Stomach smooth muscle (tissue), 2 donors: ENCODE measurements around the gene ADAMTS14.

Source experiments
- H3K27ac ChIP-seq: one replicate; pipeline ENCODE4 v1.7.0; 2013; ENCODE audit warnings: mild to moderate bottlenecking, low read length, inconsistent platforms
- H3K27me3 ChIP-seq, 2 donors: one replicate each; pipeline ENCODE4 v1.7.0; 2013; ENCODE audit warnings: low read length in 2 of 2; ENCODE audit not compliant: insufficient read depth in 2 of 2, control insufficient read depth in 1 of 2
- H3K36me3 ChIP-seq, 2 donors: one replicate each; pipeline ENCODE4 v1.7.0; 2013; ENCODE audit warnings: low read length in 2 of 2; ENCODE audit not compliant: control insufficient read depth in 2 of 2, insufficient read depth in 2 of 2
- H3K4me1 ChIP-seq: one replicate; pipeline ENCODE4 v1.7.0; 2013; ENCODE audit warnings: low read length; ENCODE audit not compliant: control insufficient read depth, insufficient read depth
- H3K4me3 ChIP-seq, 2 donors: one replicate each; pipeline ENCODE4 v1.7.0; 2013; ENCODE audit warnings: low read length in 2 of 2
- H3K9ac ChIP-seq, 2 donors: one replicate each; pipeline ENCODE4 v1.7.0; 2013; ENCODE audit warnings: low read length in 2 of 2, mild to moderate bottlenecking in 1 of 2
- H3K9me3 ChIP-seq, 2 donors: one replicate each; pipeline ENCODE4 v1.7.0; 2013; ENCODE audit warnings: low read length in 2 of 2; ENCODE audit not compliant: control insufficient read depth in 2 of 2
- donor health status: healthy.
- donor health status: Pancreatic carcinoma.

Gene ADAMTS14

GRCh38 chr10:70676511-70676910 is 4.2 kb downstream of the ADAMTS14 start:
- H3K9ac ChIP-seq: no peak overlapping the region
- H3K27ac ChIP-seq: no peak overlapping the region
- no peaks in the 10 kb centered on the region for H3K36me3 ChIP-seq
- H3K27me3 ChIP-seq: peaks cover 0 to 8% of the 10 kb centered on the region in 2 donors
- no peaks in the 10 kb centered on the region for H3K9me3 ChIP-seq
- H3K4me3 ChIP-seq: no peak overlapping the region
- peaks cover 20% of the 10 kb centered on the region for H3K4me1 ChIP-seq

- H3K27me3 ChIP-seq: peaks cover 0 to 8% of the 10 kb centered on the region in 2 donors
- no peak overlapping the region for H3K4me3 ChIP-seq
- no peak overlapping the region for H3K27ac ChIP-seq
- peaks cover 16% of the 10 kb centered on the region for H3K4me1 ChIP-seq
- no peaks in the 10 kb centered on the region for H3K36me3 ChIP-seq
- no peaks in the 10 kb centered on the region for H3K9me3 ChIP-seq
- no peak overlapping the region for H3K9ac ChIP-seq
Measured at GRCh38 chr10:70677016-70677415, 4.7 kb downstream of the ADAMTS14 start.

DNA sequence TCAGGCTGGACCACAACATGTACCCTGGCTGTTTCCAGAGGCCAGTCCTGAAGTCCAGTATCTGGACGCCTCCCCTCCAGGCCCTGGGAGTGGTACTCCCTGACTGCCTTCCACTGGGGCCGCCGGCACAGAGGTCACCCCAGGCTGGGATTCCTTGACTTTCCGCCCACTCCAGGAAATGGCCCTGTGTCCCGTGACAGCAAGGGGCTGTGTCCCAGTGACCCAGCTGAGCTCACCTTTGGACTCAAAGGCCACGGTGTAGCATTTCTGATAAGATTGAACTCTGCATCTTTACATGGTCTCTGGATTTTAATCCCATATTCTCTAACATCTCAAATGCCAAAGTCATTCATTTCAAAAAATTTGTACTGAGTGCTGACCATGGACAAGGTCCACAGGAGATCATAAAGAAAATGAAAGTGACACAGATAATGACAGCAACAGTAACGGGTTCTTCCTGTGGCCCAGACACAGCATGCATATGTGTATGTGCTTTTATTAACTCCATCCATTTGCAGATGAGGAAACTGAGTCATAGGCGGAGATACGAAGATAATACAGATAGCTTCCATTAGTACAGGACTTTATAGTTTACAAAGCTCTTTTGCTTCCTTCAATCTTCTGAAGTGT is 5.4 kb downstream of the ADAMTS14 start:
- peaks cover 0 to 8% of the 10 kb centered on the region in 2 donors for H3K27me3 ChIP-seq
- H3K36me3 ChIP-seq: no peaks in the 10 kb centered on the region
- no peak overlapping the region for H3K9ac ChIP-seq
- peaks cover 10% of the 10 kb centered on the region for H3K4me1 ChIP-seq
- H3K4me3 ChIP-seq: no peak overlapping the region
- no peaks in the 10 kb centered on the region for H3K9me3 ChIP-seq
- H3K27ac ChIP-seq: no peak overlapping the region

DNA sequence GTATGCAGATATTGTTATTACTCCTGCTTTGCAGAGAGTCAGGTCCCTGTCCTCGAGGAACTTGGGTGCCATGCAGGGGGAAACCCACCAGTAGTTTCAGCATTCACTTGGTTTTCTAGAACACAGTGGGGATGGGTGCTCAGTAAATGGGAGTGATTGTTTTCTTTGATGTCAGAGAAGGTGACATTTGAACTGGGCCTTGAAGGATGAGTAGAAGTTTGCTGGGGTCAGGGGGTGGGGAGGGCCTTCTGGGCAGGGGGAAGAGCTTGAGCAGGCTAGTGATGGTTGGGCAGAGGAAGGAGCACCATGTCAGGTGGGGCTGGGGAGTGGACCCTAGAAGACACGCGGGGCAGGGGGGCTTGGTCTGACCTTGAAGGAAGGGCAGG is 5.9 kb downstream of the ADAMTS14 start:
- Histone ChIP-seq H3K4me1 (peaks cover 6% of the 10 kb centered on the region), H3K4me3 (no peak overlapping the region), H3K27me3 (peaks cover 0 to 7% of the 10 kb centered on the region in 2 donors), H3K27ac (no peak overlapping the region), H3K9ac (no peak overlapping the region), H3K9me3 (no peaks in the 10 kb centered on the region), H3K36me3 (no peaks in the 10 kb centered on the region)

DNA sequence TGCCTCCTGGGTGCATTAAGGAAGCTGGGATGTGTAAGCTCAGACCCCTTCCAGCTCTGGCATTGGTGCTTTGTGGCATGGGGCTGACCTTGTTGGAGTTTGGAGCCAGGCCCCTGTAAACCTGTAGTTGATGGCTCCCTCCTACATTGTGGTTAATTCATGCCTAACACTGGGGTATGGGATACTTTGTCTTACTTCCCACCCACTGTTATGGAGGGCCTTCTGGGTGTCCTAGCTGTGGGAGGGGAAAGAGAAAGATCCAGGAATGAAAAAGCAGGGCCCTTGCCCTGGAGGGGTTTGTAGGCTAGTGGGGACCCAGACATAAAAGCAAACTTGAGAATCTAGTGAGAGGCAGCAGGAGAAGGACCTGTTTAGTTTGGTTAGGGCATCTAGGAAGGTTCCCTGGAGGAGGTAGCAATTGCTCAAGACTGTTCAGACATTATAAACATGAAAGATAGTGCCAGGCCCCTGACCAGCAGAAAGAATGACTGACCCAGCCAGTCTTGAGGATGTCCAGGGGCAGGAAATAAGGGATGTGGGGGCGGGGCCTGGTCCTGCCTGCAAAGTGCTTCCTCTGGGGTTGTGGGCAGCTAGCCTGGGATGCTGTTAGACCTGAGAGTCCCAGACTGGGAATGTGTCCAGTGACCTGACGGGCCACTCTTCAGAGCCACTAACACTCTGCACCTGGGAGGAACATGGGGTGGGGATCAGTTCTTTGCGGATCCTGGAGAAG is 6.6 kb downstream of the ADAMTS14 start:
- no peaks in the 10 kb centered on the region for H3K36me3 ChIP-seq
- H3K27ac ChIP-seq: no peak overlapping the region
- no peak overlapping the region for H3K4me3 ChIP-seq
- no peak overlapping the region for H3K9ac ChIP-seq
- H3K9me3 ChIP-seq: no peaks in the 10 kb centered on the region
- H3K27me3 ChIP-seq: peaks cover 0 to 3% of the 10 kb centered on the region in 2 donors
- peaks cover 6% of the 10 kb centered on the region for H3K4me1 ChIP-seq

GRCh38 chr10:70679498-70679897 is 7.2 kb downstream of the ADAMTS14 start:
- Histone ChIP-seq H3K9me3 (no peaks in the 10 kb centered on the region), H3K9ac (no peak overlapping the region), H3K27ac (no peak overlapping the region), H3K4me1 (peaks cover 5% of the 10 kb centered on the region), H3K36me3 (no peaks in the 10 kb centered on the region), H3K27me3 (peaks cover 0 to 3% of the 10 kb centered on the region in 2 donors), H3K4me3 (no peak overlapping the region)

- Histone ChIP-seq H3K9ac (no peak overlapping the region), H3K27me3 (peaks cover 0 to 3% of the 10 kb centered on the region in 2 donors), H3K9me3 (no peaks in the 10 kb centered on the region), H3K4me1 (peaks cover 5% of the 10 kb centered on the region), H3K4me3 (no peak overlapping the region), H3K27ac (no peak overlapping the region), H3K36me3 (no peaks in the 10 kb centered on the region)
Measured at GRCh38 chr10:70680899-70681730, 8.8 kb downstream of the ADAMTS14 start.

DNA sequence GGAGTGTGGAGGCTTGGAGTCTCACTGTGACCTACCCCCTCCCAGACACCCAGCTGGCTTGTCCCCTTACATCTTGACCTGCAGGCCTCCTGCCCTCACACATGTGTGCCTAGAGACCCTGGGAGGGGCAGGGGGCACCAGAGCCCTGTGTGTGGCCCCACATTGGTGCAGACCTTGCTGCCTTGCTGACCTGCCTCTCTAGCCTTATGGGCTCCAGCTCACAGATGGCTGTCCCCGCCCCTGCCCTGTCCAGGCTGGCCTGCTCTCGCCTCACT is 9.4 kb downstream of the ADAMTS14 start:
- no peak overlapping the region for H3K4me3 ChIP-seq
- H3K27me3 ChIP-seq: peaks cover 0 to 3% of the 10 kb centered on the region in 2 donors
- no peak overlapping the region for H3K27ac ChIP-seq
- no peaks in the 10 kb centered on the region for H3K36me3 ChIP-seq
- peaks cover 5% of the 10 kb centered on the region for H3K4me1 ChIP-seq
- no peaks in the 10 kb centered on the region for H3K9me3 ChIP-seq
- no peak overlapping the region for H3K9ac ChIP-seq

GRCh38 chr10:70682920-70683600 is 10.8 kb downstream of the ADAMTS14 start:
- no peaks in the 10 kb centered on the region for H3K9me3 ChIP-seq
- no peak overlapping the region for H3K9ac ChIP-seq
- H3K4me1 ChIP-seq: peaks cover 5% of the 10 kb centered on the region
- no peaks in the 10 kb centered on the region for H3K36me3 ChIP-seq
- no peak overlapping the region for H3K4me3 ChIP-seq
- no peak overlapping the region for H3K27ac ChIP-seq
- H3K27me3 ChIP-seq: peaks cover 0 to 3% of the 10 kb centered on the region in 2 donors

- no peaks in the 10 kb centered on the region for H3K9me3 ChIP-seq
- no peaks in the 10 kb centered on the region for H3K36me3 ChIP-seq
- no peak overlapping the region for H3K4me3 ChIP-seq
- H3K9ac ChIP-seq: no peak overlapping the region
- peaks cover 0 to 3% of the 10 kb centered on the region in 2 donors for H3K27me3 ChIP-seq
- peaks cover 5% of the 10 kb centered on the region for H3K4me1 ChIP-seq
- H3K27ac ChIP-seq: no peak overlapping the region
Measured at GRCh38 chr10:70683601-70683934, 11.3 kb downstream of the ADAMTS14 start.
